AG10803 (cell line): ENCODE measurements around the gene PLAAT3.
"Not testable (repeated sequence)": the region's sequence is repeated elsewhere in the genome, so short reads cannot be mapped to it uniquely, and the experiment has no call there.

ENCODE experiments used
- DNase-seq: peaks from one replicate; pipeline ENCODE4 v3.0.0; 2010; ENCODE audit warnings: low read depth
- H3K4me3 ChIP-seq: 2 replicates; pipeline ENCODE4 v1.5.1; 2011; ENCODE audit warnings: mild to moderate bottlenecking, low read length, control low read depth
- TF ChIP-seq, protein P1 (sequence below): conservative IDR thresholded peaks from 2 replicates; pipeline ENCODE4 v1.5.1; 2011; ENCODE audit warnings: mild to moderate bottlenecking, low read length, control low read depth, inconsistent platforms

The PLAAT3 gene

DNA sequence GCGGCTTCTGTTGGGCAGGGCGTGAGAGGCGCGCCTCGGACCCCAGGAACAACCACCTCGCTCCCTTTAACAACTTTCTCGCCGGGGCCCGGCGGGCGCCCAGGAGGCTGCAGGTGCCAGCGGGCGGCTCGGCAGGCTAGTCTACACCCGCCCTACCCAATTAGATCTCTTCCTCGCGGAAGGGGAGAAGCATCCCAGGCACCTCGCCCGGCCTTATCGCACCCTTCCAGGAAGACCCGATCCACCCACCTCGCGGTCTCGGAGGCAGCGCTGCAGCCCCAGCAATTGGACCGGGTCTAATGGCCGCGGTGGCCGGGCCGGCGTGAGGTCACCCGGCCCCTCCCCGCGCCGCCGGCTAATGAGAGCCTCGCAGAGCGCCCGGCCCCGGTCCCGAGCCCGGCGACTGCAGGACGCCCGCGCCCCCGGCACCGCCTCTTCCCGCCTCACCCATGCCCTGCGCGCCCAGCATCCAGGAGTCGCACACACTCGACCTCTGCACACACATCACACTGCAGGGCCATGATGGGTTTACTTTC is at the start of gene PLAAT3:
Gene PLAAT3 (minus strand): TSS at position 298 of the 536 bp plus-strand sequence. CDS start 419 bp downstream, outside the sequence.
- H3K4me3 ChIP-seq: peak within 1 kb of the TSS; percentile 68
- peak; percentile 37 for DNase-seq
- TF ChIP-seq, protein P1, sequence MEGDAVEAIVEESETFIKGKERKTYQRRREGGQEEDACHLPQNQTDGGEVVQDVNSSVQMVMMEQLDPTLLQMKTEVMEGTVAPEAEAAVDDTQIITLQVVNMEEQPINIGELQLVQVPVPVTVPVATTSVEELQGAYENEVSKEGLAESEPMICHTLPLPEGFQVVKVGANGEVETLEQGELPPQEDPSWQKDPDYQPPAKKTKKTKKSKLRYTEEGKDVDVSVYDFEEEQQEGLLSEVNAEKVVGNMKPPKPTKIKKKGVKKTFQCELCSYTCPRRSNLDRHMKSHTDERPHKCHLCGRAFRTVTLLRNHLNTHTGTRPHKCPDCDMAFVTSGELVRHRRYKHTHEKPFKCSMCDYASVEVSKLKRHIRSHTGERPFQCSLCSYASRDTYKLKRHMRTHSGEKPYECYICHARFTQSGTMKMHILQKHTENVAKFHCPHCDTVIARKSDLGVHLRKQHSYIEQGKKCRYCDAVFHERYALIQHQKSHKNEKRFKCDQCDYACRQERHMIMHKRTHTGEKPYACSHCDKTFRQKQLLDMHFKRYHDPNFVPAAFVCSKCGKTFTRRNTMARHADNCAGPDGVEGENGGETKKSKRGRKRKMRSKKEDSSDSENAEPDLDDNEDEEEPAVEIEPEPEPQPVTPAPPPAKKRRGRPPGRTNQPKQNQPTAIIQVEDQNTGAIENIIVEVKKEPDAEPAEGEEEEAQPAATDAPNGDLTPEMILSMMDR: no peak

DNA sequence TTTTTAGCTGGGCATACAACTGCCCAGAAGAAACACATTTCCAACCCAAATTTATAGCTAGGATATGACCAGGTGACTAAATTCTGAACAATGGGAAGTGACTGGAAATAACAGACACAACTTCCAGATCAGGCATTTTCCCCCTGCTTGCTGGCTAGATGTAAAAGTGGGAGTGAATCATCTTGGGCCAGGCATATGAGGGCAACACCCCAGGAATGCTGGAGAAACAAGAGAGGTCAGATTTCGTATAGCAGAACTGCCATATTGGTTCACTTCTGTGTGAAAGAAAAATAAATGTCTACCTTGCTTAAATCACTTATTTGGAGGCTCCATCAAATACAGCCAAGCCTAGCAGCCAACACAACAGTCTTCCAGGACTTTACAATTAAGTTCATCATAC is 49.6 kb upstream of the PLAAT3 start:
- peak; percentile 65 for DNase-seq
- TF ChIP-seq, protein P1: no peak
- H3K4me3 ChIP-seq: no peak overlapping the region

DNA sequence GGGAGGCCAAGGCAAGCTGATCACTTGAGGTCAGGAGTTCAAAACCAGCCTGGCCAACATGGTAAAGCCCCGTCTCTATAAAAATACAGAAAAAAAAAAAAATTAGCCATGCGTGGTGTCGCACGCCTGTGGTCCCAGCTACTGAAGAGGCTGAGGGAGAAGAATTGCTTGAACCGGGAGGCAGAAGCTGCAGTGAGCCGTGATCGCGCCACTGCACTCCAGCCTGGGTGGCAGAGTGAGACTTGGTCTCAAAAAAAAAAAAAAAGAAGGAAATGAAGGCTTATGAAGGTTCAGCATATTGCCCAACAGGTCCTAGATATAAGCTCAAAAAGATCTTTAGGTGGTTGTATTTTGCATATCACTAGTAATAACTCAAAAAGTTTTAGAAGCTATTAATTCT is 46.7 kb upstream of the PLAAT3 start:
- no peak for DNase-seq
- TF ChIP-seq, protein P1: no peak
- no peak overlapping the region for H3K4me3 ChIP-seq

DNA sequence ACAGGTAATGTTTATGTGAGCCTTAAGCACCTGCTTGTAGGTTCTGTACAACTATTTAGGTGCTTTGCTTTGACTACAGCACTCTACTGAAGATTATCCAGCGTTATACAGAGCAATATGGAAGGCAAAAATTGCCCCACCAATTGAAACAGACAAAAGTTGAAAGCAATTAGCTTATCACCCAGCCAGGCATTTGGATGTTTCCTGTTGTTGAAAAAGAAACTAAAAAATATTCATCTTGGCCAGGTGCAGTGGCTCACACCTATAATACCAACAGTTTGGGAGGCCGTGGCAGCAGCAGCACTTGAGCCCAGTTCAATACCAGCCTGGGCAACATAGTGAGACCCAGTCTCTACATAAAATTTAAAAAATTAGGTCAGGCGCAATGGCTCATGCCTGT is 38.4 kb upstream of the PLAAT3 start:
- TF ChIP-seq, protein P1: no peak
- H3K4me3 ChIP-seq: no peak overlapping the region
- no peak for DNase-seq

DNA sequence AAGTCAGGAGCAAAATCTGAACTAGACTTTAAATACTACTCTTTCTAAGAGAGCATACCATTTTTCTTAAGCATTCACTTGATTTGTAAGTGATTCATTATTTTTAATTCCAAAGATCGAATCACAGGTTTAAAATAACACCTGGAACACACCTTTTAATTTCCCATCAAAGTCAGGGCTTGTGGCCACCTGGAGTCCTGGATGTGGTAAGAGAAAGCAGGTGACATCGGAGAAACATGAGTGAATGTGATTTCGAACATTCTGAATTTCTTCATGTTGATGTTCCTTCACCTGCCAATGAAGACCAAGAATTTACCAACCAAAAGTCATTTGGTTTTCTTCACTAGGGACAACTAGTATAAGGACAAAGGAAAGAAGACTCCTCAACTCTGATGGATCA is 29.0 kb upstream of the PLAAT3 start:
- TF ChIP-seq, protein P1: no peak
- DNase-seq: no peak
- H3K4me3 ChIP-seq: no peak overlapping the region

DNA sequence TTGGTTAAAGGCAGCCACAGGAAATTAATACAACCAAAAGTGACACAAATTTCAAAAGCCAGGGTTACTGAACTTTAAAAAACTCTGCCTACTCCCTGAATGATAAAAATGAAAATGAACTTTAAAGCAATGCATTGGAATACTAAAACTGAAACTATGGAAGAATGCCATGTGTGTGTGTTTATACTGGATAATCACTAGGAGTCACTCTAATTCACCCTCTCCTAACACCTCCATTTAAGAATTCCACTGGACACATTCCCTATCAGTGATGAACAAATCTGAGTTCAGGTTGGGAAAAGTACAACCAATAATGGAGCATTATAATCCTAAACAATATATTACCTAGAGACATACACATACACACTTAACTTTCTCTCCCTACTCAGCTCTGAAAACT is 27.5 kb upstream of the PLAAT3 start:
- no peak overlapping the region for H3K4me3 ChIP-seq
- DNase-seq: peak; percentile 50
- TF ChIP-seq, protein P1: no peak; the same call in 1 of the 2 replicates

DNA sequence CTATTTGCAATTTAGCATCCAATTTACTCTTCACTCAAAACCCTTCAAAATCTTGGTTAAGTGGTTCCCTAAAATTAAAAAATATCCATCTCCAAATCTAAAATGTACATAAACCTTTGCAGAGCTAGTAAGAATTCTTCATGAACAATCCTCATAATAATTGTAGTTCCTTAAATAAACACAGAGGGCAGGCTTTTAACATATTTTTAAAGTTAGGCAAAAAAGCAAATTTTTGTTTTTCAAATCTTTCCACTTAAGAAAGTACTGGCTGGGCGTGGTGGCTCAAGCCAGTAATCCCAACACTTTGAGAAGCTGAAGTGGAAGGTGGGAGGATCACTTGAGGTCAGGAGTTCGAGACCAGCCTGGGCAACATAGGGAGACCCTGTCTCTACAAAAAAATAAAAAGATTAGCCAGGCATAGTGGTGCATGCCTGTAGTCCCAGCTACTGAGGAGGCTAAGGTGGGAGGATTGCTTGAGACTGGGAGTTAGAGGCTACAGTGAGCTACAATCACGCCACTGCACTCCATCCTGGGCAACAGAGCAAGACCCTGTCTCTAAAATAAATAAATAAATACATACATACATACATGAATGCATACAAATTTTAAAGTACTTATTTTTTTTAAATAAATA is 25.1 kb upstream of the PLAAT3 start:
- TF ChIP-seq, protein P1: peak; percentile 52
- DNase-seq: peak; percentile 64
- no peak overlapping the region for H3K4me3 ChIP-seq

DNA sequence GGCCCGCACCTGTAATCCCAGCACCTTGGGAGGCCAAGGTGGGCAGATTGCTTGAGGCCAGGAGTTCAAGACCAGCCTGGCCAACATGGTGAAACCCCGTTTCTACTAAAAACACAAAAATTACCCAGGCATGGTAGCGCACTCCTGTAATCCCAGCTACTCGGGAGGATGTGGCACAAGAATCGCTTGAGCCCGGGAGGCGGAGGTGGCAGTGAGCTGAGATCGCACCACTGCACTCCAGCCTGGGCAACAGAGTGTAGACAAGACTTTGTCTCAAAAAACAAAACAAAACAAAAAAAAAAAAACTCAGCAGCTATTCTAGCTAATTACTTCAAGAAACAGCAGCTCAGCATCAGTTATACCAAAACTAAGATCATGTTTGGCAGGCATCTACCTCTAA is 24.2 kb upstream of the PLAAT3 start:
- not testable (repeated sequence) for DNase-seq, H3K4me3 ChIP-seq
